GM12878 (cell line): ENCODE measurements around the gene TMEM150B. TPM values are rescaled to one million over a fixed set of nuclear protein-coding genes. Genes with fewer than 3 reads are reported as not detected.
A peak's percentile ranks its signal among the peaks of the same experiment; 100 is the strongest.

ENCODE experiments used
- BMI1 ChIP-seq: fragments of 450-650 bp; IDR thresholded peaks from 2 replicates; pipeline ENCODE4 v1.6.1; 2016; ENCODE audit warnings: mild to moderate bottlenecking, moderate library complexity, borderline replicate concordance
- CHD4 ChIP-seq: fragments of 200-600 bp; sonication (generic); IDR thresholded peaks from 2 replicates; pipeline ENCODE4 v1.6.1; 2016; ENCODE audit warnings: mild to moderate bottlenecking
- ESRRA ChIP-seq: IDR thresholded peaks from 2 replicates; pipeline ENCODE4 v1.6.1; 2012; ENCODE audit warnings: mild to moderate bottlenecking, low read length, improper control_type of control experiment
- ETV6 ChIP-seq, 2 experiments: fragments of 450-650 bp in 1 of 2; IDR thresholded peaks in 1 of 2; conservative IDR thresholded peaks in 1 of 2; 2 replicates each; pipeline ENCODE4 v1.6.1; 2014; ENCODE audit warnings: antibody characterized with exemption in 1 of 2, borderline replicate concordance in 1 of 2, low read depth in 1 of 2, mild to moderate bottlenecking in 1 of 2, moderate library complexity in 1 of 2
- HDGF ChIP-seq: fragments of 450-650 bp; IDR thresholded peaks from 2 replicates; pipeline ENCODE4 v1.6.1; 2016; ENCODE audit warnings: antibody characterized with exemption
- IKZF1 ChIP-seq: fragments of 450-650 bp; conservative IDR thresholded peaks from 2 replicates; pipeline ENCODE4 v1.6.1; 2017; ENCODE audit warnings: antibody characterized with exemption, mild to moderate bottlenecking
- NBN ChIP-seq: fragments of 450-650 bp; IDR thresholded peaks from 2 replicates; pipeline ENCODE4 v1.6.1; 2016
- NR2C2 ChIP-seq: IDR thresholded peaks from 2 replicates; pipeline ENCODE4 v1.6.1; 2011; ENCODE audit warnings: borderline replicate concordance, low read depth; ENCODE audit not compliant: control insufficient read depth, insufficient read length
- NR2F1 ChIP-seq: fragments of 450-650 bp; conservative IDR thresholded peaks from 2 replicates; pipeline ENCODE4 v1.6.1; 2017; ENCODE audit warnings: mild to moderate bottlenecking
- PAX5 ChIP-seq: IDR thresholded peaks from 2 replicates; pipeline ENCODE4 v1.6.1; 2011; ENCODE audit warnings: low read depth, low read length, borderline replicate concordance
- PAX8 ChIP-seq: fragments of 450-650 bp; IDR thresholded peaks from 2 replicates; pipeline ENCODE4 v1.6.1; 2017; ENCODE audit warnings: mild to moderate bottlenecking, moderate library complexity
- RAD21 ChIP-seq: IDR thresholded peaks from 2 replicates; pipeline ENCODE4 v1.6.1; 2011; ENCODE audit warnings: mild to moderate bottlenecking, low read depth, low read length, moderate library complexity; ENCODE audit not compliant: insufficient read depth
- RCOR1 ChIP-seq: conservative IDR thresholded peaks from 2 replicates; pipeline ENCODE4 v1.6.1; 2012; ENCODE audit warnings: low read depth, low read length, improper control_type of control experiment
- RELA ChIP-seq: fragments of 450-650 bp; IDR thresholded peaks from 2 replicates; pipeline ENCODE4 v1.8.0; 2014; ENCODE audit warnings: borderline replicate concordance; ENCODE audit not compliant: partially characterized antibody
- ZNF207 ChIP-seq: fragments of 450-650 bp; IDR thresholded peaks from 2 replicates; pipeline ENCODE4 v1.6.1; 2014; ENCODE audit warnings: antibody characterized with exemption, mild to moderate bottlenecking, borderline replicate concordance
- polyA plus RNA-seq, 11 experiments: library from polyadenylated mRNA; depleted of rRNA in 4 of 11; unstranded in 6 of 11; stranded (reverse) in 5 of 11; fragments of >200 nt; fragmentation: Nextera tagmentation in 4 of 11; fragmentation: Illumina TruSeq in 1 of 11; extraction: Ambion mirVana in 4 of 11; extraction: Trizol in 1 of 11; gene quantifications; 1 replicate in 1 of 11; 2 replicates in 10 of 11; pipeline versions ENCODE4 v1.2.1 to v1.2.3, GENCODE V29; 2011 to 2016; ENCODE audit warnings: inconsistent platforms in 2 of 11, missing spikeins in 2 of 11, low read depth in 1 of 11
- total RNA-seq, 4 experiments: library from RNA; depleted of rRNA in 3 of 4; stranded (reverse); fragments of >200 nt in 3 of 4; fragmentation: Illumina TruSeq in 1 of 4; extraction: Trizol in 1 of 4; gene quantifications; 2 replicates each; pipeline versions ENCODE4 v1.2.1 to v1.2.3, GENCODE V29; 2013 to 2021
- TF ChIP-seq, protein P1 (sequence below): fragments of 450-650 bp; IDR thresholded peaks from 2 replicates; pipeline ENCODE4 v1.6.1; 2017; ENCODE audit warnings: mild to moderate bottlenecking, moderate library complexity
- TF ChIP-seq, protein P2 (sequence below), 3 experiments: IDR thresholded peaks in 2 of 3; conservative IDR thresholded peaks in 1 of 3; 2 replicates each; pipeline ENCODE4 v1.5.1; 2011; ENCODE audit warnings: low read depth in 3 of 3, low read length in 3 of 3, mild to moderate bottlenecking in 3 of 3, control low read depth in 2 of 3, moderate library complexity in 2 of 3, inconsistent platforms in 1 of 3, mixed read lengths in 1 of 3; ENCODE audit not compliant: control insufficient read depth in 2 of 3, insufficient read depth in 1 of 3; ENCODE audit errors: extremely low read depth in 1 of 3
- TF ChIP-seq, protein P3 (sequence below): fragments of 450-650 bp; IDR thresholded peaks from 2 replicates; pipeline ENCODE4 v1.6.1; 2017; ENCODE audit warnings: borderline replicate concordance
- TF ChIP-seq, protein P4 (sequence below): fragments of 450-650 bp; IDR thresholded peaks from 2 replicates; pipeline ENCODE4 v1.6.1; 2016; ENCODE audit warnings: mild to moderate bottlenecking

The TMEM150B gene
- total and polyA plus RNA-seq, 10 of the 15 experiments (the other 5 are each of a cell fraction or from before 2014, with no cell fraction given): 0.09 to 0.23 (median 0.18) TPM; not detected in 6

DNA sequence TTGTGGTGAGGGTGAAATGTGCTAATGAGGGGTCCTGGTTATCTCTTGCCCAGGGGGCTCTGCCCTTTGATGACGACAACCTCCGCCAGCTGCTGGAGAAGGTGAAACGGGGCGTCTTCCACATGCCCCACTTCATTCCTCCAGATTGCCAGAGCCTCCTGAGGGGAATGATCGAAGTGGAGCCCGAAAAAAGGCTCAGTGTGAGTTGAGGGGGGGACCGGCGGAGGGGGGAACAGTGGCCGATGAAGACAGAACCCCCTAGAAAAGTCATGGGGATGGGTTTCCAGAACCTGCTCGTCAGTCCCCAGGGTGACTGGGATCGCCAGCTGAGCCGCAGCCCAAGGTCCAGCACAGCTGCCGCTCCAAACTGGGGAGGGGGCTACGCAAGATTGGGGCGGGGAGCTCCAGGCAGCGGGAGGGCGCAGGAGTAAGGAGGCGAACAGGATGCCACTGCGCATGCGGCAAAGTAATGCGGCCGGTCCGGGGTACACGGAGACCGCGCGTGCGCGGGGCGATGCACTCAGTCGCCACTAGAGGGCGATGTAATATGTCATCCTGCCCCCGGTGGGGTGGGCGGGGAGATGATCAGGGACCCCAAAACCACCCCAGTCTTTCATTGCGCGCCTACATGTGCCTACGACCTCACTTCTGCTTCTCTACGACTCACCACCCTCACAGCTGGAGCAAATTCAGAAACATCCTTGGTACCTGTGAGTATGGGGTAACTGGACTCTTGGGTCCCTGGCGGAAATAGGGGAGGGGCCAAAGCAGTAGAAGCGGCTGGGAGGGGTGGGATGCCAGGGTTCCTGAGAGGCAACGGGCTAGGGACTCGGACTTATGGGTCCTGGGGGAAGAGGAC is 23.5 kb downstream of the TMEM150B start (continued):
- TF ChIP-seq, protein P1, sequence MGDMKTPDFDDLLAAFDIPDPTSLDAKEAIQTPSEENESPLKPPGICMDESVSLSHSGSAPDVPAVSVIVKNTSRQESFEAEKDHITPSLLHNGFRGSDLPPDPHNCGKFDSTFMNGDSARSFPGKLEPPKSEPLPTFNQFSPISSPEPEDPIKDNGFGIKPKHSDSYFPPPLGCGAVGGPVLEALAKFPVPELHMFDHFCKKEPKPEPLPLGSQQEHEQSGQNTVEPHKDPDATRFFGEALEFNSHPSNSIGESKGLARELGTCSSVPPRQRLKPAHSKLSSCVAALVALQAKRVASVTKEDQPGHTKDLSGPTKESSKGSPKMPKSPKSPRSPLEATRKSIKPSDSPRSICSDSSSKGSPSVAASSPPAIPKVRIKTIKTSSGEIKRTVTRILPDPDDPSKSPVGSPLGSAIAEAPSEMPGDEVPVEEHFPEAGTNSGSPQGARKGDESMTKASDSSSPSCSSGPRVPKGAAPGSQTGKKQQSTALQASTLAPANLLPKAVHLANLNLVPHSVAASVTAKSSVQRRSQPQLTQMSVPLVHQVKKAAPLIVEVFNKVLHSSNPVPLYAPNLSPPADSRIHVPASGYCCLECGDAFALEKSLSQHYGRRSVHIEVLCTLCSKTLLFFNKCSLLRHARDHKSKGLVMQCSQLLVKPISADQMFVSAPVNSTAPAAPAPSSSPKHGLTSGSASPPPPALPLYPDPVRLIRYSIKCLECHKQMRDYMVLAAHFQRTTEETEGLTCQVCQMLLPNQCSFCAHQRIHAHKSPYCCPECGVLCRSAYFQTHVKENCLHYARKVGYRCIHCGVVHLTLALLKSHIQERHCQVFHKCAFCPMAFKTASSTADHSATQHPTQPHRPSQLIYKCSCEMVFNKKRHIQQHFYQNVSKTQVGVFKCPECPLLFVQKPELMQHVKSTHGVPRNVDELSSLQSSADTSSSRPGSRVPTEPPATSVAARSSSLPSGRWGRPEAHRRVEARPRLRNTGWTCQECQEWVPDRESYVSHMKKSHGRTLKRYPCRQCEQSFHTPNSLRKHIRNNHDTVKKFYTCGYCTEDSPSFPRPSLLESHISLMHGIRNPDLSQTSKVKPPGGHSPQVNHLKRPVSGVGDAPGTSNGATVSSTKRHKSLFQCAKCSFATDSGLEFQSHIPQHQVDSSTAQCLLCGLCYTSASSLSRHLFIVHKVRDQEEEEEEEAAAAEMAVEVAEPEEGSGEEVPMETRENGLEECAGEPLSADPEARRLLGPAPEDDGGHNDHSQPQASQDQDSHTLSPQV: no peak
- TF ChIP-seq NBN (peak; percentile 52; the same call in 1 of the 2 replicates), NR2C2 (no peak), RCOR1 (no peak), RAD21 (peak; percentile 49), PAX5 (no peak), RELA (peak; percentile 30), ESRRA (no peak), HDGF (0 out of 2 replicates have a peak, but pooled peaks have one; percentile 17), ETV6 (conservative IDR thresholded peaks at IDR 0.05 in 1 of 2, IDR thresholded peaks at IDR 0.05 in 1 of 2; ENCODE audit: borderline replicate concordance in 1 of 2, low read depth in 1 of 2) (no peak), PAX8 (no peak), BMI1 (no peak), ZNF207 (no peak; the same call in 1 of the 2 replicates), NR2F1 (no peak), CHD4 (no peak), IKZF1 (peak; percentile 84)
- TF ChIP-seq, protein P2, sequence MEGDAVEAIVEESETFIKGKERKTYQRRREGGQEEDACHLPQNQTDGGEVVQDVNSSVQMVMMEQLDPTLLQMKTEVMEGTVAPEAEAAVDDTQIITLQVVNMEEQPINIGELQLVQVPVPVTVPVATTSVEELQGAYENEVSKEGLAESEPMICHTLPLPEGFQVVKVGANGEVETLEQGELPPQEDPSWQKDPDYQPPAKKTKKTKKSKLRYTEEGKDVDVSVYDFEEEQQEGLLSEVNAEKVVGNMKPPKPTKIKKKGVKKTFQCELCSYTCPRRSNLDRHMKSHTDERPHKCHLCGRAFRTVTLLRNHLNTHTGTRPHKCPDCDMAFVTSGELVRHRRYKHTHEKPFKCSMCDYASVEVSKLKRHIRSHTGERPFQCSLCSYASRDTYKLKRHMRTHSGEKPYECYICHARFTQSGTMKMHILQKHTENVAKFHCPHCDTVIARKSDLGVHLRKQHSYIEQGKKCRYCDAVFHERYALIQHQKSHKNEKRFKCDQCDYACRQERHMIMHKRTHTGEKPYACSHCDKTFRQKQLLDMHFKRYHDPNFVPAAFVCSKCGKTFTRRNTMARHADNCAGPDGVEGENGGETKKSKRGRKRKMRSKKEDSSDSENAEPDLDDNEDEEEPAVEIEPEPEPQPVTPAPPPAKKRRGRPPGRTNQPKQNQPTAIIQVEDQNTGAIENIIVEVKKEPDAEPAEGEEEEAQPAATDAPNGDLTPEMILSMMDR (IDR thresholded peaks at IDR 0.05 in 2 of 3, conservative IDR thresholded peaks at IDR 0.05 in 1 of 3; ENCODE audit: control insufficient read depth in 2 of 3, extremely low read depth in 1 of 3, insufficient read depth in 1 of 3, low read depth in 3 of 3, low read length in 3 of 3): peak; percentile 91 to 97 (median 95)
- TF ChIP-seq, protein P3, sequence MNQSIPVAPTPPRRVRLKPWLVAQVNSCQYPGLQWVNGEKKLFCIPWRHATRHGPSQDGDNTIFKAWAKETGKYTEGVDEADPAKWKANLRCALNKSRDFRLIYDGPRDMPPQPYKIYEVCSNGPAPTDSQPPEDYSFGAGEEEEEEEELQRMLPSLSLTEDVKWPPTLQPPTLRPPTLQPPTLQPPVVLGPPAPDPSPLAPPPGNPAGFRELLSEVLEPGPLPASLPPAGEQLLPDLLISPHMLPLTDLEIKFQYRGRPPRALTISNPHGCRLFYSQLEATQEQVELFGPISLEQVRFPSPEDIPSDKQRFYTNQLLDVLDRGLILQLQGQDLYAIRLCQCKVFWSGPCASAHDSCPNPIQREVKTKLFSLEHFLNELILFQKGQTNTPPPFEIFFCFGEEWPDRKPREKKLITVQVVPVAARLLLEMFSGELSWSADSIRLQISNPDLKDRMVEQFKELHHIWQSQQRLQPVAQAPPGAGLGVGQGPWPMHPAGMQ: no peak
- TF ChIP-seq, protein P4, sequence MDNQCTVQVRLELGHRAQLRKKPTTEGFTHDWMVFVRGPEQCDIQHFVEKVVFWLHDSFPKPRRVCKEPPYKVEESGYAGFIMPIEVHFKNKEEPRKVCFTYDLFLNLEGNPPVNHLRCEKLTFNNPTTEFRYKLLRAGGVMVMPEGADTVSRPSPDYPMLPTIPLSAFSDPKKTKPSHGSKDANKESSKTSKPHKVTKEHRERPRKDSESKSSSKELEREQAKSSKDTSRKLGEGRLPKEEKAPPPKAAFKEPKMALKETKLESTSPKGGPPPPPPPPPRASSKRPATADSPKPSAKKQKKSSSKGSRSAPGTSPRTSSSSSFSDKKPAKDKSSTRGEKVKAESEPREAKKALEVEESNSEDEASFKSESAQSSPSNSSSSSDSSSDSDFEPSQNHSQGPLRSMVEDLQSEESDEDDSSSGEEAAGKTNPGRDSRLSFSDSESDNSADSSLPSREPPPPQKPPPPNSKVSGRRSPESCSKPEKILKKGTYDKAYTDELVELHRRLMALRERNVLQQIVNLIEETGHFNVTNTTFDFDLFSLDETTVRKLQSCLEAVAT: no peak
